ENCODE data around the gene DDX23.

The DDX23 gene

GRCh38 chr12:48794870-48795269 is 57.1 kb downstream of the DDX23 start:
- no peak for DNase-seq

- DNase-seq = no peak
Measured at GRCh38 chr12:48793696-48794095, 58.3 kb downstream of the DDX23 start.

GRCh38 chr12:48789858-48790326 is 62.1 kb downstream of the DDX23 start:
- DNase-seq = no peak

GRCh38 chr12:48788854-48789775 is 62.8 kb downstream of the DDX23 start, which contains the start of gene ADCY6:
TSS of gene ADCY6 (minus strand) at chr12:48789089. CDS start at chr12:48783434, 5,655 bp downstream.
- no peak for DNase-seq

- DNase-seq = no peak
Measured at GRCh38 chr12:48788524-48788853, 63.5 kb downstream of the DDX23 start.

- no peak for DNase-seq
Measured at GRCh38 chr12:48787791-48788523, 64.0 kb downstream of the DDX23 start.

- no peak for DNase-seq
Measured at GRCh38 chr12:48786591-48787544, 65.1 kb downstream of the DDX23 start.

- no peak for DNase-seq
Measured at GRCh38 chr12:48783432-48783831, 68.5 kb downstream of the DDX23 start.

GRCh38 chr12:48782457-48783395 is 69.2 kb downstream of the DDX23 start:
- DNase-seq = no peak

GRCh38 chr12:48781750-48782456 is 70.1 kb downstream of the DDX23 start:
- no peak for DNase-seq

- no peak for DNase-seq
Measured at GRCh38 chr12:48780381-48781025, 71.5 kb downstream of the DDX23 start.

- no peak for DNase-seq
Measured at GRCh38 chr12:48779869-48780268, 72.1 kb downstream of the DDX23 start.

All from effector CD8-positive, alpha-beta T cell (primary cell).